GM19468 (cell line): ENCODE measurements around the gene SP2.
A peak's percentile ranks its signal among the peaks of the same experiment; 100 is the strongest.

Experiments
- ATAC-seq: cut with Tn5 transposase; IDR thresholded peaks from one replicate; pipeline ENCODE4 v1.9.1; 2021; ENCODE audit warnings: mild to moderate bottlenecking, moderate library complexity, moderate number of reproducible peaks; ENCODE audit not compliant: unreplicated experiment; ENCODE audit errors: extremely low read depth

Gene SP2

DNA sequence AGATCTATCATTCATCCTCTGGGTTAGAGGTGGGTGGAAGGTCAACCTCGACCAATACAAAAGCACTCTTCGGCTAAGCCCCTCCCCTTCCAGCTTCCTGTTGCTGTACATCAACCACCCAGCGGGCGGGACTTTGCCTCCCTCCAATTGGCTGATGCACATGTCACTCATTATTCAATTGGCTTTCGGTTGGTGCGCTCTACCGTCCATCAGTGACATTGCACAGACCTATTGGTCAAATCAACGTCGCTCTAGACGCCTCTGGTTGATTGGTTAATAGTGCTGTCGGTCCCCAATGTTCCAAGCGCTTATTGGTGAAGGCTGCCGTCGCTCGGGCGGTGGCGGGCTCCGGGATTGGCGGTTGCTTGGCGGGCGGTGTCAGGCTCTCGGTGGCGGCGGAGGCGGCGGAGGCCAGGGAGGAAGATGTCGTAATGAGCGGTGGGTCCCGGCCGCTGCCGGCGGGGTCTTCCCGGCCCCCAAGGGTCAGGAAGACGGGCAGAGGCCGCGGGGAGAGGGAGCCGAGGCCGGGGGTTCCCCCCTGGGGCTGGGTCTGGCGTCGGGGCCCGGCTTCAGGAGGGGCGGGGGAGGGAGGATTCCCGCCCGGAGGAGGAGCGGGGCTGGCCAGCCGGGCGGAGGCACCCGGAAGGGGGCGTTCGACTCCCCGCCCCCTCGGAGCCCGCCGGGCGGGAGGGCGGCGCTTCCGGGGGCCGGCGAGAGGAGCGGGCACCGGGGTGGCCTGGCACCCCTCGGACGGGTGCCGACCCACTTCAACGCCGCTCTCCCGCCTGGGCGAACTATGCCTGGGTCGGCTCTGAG lies at the start of gene SP2:
SP2 (plus strand) TSS at position 381 of the 816 bp plus-strand sequence; CDS start at position 432, 51 bp downstream.
- ATAC-seq = peak; percentile 92

DNA sequence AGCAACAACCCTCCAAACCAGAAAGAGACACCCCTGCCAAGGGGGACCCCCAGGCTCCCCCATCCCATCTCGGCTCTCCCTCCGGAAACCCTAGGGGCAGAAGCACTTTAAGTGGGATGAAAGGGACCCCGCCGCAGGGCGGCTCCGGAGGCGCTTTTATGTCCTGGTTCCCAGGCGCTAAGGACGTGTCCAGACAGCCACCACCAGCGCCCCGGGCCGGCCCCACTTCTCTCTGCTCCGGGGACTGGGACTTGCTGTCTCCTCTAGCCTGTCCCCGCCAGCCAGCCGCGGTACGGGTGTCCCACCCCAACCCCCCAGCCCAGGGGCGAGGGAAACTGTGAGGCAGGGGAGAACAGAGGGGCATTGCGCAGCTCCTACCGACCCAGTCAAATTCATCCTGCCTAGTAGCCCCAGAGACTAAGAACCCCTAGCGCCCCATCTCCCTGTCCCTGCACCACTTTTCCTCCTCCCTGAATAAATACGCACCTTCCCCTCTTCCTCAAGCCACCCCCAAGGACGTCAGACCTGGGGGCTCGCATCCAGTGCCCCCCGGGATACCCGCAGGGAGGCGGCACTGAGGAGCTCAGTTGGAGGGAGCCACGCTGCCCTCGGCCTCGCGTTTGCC lies 49.2 kb upstream of the SP2 start:
- ATAC-seq = no peak

DNA sequence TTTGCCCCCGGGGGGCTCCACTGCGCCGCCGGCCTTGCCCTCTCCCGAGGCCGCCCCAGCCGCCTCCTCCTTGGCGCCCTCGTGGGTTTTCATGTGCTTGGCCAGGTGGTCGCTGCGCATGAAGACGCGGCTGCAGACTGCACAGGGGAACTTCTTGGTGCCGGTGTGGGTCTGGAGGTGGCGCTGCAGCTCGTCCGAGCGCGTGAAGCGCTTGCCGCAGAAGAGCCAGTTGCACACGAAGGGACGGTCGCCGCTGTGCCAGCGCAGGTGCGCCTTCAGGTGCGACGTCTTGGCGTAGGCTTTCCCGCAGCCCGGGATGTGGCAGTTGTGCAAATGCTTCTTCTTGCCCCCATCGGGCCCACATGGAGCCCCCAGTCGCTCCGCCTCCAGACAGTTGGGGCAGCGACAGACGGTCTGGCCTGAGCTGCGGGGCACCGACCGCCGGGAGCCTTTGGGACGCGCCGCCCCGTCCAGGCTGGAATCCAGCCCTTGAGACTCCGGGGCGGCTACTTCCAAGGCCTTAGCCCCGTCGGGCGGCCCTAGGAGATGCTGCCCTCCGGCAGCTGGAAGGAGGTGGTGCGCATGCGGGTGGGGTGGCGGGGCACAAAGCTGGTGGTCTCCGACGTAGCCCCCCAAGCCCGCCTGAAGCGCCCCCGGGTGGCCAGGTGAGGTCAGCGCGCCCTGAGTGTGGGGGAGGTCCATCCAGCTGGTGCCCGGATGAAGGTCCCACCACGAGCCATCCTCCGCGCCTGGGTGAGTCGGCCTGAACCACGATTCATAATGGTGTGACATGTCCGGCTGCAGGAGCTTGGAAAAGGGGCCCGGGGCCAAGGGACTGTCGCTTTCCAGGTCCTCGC lies 48.5 kb upstream of the SP2 start:
- no peak for ATAC-seq

DNA sequence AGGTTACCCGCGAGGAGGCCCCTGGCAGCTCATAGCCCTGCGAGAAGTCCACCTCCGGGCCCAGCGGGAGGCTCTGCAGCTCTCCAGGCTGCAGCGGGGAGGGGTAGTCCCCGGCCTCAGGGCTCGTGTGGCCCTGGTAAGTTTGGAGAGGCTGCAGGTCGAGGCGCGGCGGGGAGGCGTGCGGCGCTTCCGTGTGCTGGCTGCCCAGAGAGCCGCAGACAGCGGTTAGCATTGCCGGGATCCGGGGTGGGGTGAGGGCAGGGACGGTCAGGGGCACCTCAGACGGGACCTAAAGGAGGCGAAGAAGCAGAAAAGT lies 47.9 kb upstream of the SP2 start:
- no peak for ATAC-seq

- ATAC-seq = no peak
Observed at GRCh38 chr17:47850373-47850691, 45.7 kb upstream of the SP2 start.

- ATAC-seq = no peak
Observed at GRCh38 chr17:47850692-47851573, 45.1 kb upstream of the SP2 start, which contains the start of gene SP6. TSS of gene SP6 (minus strand) at chr17:47851163. CDS start at chr17:47848429, 2,734 bp downstream.

DNA sequence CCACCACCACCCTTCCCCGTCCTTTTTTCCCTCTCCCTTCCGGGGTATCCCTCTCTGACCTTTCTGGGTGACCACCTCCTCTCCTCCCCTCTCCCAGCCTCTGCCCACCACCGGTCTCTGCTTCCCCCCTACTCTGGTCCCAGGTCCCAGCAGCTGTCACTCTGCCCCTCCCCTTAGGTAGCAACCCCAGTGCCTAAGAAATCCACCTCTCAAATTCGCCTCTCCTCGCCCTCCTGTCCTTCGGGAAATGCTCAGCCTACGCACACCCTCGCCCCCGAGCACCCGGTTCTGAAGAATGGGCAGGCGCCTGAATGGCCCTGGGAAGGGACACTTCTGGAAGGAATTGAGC lies 44.3 kb upstream of the SP2 start:
- no peak for ATAC-seq

DNA sequence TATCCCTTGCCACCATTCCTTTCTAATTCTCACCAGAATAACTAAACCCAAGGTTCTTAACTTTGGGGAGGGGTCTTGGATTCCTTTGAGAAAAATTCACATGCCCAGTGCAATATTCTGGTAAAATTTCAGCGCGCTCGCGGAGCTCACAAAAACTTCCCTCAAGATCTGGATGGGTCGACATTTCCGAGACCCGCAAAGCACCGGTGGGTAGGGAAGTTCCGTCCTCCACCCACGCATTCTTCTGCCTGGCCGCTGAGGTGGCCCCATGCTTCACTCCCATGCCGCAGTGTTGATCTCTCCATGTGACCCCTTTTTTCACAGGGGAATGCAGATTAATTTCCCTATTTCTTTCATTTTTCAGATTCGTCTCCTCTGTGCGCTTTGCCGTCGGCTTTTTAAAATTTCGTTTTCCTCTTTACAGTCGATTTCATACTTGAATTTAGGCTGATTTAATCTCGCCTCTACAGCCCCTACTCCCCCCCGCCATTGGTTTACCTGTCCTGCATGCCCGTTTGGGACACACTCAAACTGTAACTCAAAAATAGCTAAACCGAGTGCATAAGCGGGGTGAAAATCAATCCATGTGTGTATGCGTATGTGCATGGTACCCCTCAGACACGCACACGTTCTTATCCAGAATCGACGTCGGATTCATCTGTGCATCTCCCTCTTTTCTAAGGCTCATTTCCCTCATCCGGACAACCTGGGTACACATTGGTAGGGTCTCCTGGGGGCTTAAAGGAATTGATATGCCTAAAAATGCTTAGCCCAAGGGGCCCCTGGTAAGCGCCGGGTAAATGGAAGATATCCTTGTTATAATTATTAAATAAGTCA lies 43.7 kb upstream of the SP2 start:
- ATAC-seq = no peak

DNA sequence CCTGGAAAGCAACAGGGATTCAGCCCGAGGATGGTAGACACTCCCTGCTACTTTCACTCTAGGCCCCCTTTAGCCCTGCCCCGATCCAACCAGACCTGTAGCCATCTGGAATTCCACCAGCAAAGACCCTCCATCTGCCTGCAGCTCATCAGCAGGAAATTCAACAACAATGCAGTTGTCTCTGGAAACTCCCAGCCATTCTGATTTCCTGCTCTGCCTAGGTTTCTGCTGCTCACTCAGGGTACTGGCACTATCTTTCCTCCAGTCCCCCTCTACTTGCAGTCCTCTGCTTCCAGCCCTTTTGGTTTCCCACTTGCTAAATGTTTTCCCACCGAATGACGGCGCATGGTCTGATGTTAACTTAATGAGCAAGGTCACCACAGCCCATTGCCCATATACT lies 42.4 kb upstream of the SP2 start:
- no peak for ATAC-seq

- no peak for ATAC-seq
Observed at GRCh38 chr17:47855737-47856136, 40.3 kb upstream of the SP2 start.

DNA sequence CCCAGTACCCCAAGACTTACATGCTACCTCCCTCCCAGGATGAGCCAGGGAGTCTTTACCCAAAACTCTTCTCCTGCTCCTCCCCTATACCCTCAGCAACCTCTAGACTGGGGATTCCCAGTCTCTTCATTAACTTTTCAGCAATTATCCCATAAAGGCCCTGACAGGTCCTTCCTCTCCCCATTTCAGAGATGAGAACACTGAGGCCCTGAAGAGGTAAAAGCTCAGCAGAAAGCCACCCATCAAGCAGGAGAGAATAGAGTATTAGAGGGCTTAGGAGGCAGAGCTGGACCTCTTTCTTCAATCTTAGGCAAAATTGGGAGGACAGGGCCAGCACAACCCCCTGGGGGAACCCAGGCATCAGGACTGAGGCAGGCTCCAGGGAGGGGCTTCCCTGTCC lies 39.2 kb upstream of the SP2 start:
- ATAC-seq = no peak

DNA sequence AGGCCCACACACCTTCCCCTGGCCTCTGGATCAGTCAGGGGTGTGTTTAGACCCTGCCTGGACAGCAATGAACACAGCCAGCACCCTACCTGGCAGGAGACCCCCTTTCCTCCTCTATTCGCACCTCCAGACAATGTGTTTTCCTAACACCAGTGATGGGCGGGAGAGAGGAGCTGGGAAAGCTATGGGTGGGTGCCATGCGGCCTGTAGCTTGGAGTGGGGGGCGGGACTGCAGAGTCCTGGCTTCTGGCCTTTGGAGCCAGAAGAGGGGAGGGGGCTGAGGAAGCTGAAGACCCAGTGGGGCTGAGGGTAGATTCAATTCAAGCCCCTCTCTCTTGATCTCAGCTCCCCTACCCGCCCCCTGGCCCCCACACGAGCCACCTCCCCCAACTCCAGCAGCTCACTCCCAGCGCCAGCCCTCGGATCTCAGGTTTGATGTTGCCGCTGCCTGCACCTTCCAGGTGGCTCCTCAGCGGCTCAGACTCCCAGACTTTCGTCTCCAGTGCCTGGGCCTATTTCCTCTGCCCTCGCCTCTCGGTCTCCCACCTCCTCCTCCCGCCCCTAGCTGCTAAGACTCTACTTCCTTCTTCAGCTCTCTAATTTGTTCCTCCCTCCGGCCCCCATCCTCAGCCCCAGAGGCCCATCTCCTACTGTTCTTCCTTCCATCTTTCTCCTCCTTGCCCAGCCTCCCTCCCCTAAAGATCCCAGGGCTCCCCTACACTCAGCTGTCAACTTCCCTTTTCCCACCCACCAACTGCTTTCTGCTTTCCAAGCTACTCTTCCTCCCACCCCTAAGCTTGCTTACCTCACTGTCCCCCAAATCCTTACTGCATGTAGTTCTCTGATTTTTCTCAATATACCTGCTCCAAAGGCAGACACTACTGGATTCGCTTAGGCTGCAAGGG lies 38.2 kb upstream of the SP2 start:
- ATAC-seq = no peak

- ATAC-seq = no peak
Observed at GRCh38 chr17:47860386-47860785, 35.6 kb upstream of the SP2 start.

GRCh38 chr17:47862621-47863440 lies 33.2 kb upstream of the SP2 start:
- ATAC-seq = no peak

DNA sequence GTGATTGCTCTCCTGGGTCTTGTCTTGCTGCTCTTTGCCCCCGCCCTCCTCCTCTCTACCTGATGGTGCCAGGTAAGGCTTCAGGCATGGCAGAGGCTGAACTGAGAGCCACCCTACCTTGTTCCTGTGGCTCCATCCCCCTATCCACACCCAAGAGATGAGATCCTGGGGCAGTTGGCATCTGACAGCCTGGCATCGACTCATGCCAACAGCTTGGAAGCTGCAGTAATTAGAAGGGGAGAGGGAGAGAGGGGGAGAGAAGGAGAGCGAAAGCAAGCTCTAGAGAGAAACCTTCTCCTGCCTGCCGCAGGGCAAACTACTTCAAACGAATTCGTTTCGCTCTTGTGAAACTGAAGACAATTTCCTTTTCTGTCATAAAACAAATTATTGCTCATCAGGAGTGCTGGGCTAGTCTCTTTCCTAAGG lies 31.2 kb upstream of the SP2 start:
- ATAC-seq = no peak

- ATAC-seq = no peak
Observed at GRCh38 chr17:47866941-47867340, 29.1 kb upstream of the SP2 start.

DNA sequence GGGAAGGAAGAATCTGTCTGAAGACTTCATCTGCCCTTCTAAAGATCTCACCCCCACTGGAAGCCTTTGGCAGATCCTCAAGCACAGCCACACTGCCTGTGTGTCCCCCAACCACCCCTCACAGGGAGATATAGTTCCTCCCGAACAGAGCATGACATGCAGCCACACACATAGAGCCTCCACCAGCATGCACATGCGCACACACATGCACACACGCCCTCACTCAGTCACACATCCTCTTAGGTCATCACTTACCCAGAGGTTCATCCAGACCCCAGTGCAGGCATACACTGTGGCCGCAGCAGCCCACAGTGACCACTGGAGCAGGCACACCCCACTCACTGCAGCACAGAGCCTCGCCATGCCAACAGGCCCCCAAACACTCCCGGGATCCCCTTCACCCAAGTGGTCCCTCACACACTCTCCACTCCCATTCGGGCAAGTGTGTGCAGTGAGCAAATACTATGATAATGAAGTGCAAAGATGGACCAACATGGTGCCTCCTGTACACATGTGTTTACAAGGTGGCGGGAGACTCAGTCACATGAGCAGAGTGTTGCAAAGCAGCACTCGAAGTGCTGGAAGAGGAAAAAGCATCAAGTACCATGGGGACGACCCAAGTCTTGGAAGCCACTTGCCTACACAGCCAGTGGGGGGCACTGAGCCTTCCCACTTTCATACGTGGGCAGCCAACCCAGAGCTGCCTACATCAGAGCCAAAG lies 28.1 kb upstream of the SP2 start:
- no peak for ATAC-seq
